GM23338 (cell line): ENCODE measurements around the gene TMEM252. TPM values are rescaled to one million over a fixed set of nuclear protein-coding genes. Genes with fewer than 3 reads are reported as not detected.
A peak's percentile ranks its signal among the peaks of the same experiment; 100 is the strongest.

Experiments
- ATAC-seq: fragments of 200-7000 bp; cut with Tn5 transposase; 3 replicates; pipeline ENCODE4 v1.9.1; 2020
- DNase-seq: peaks from one replicate; pipeline ENCODE4 v3.0.0-alpha.2; 2015; ENCODE audit warnings: low spot score
- H2AFZ ChIP-seq: fragments of 200-600 bp; sonication (generic); 2 replicates; pipeline ENCODE4 v1.8.0; 2016; ENCODE audit warnings: antibody characterized with exemption, mild to moderate bottlenecking, moderate library complexity
- H3F3A ChIP-seq: fragments of 200-600 bp; sonication (generic); replicated peaks from 2 replicates; pipeline ENCODE4 v1.8.0; 2017; ENCODE audit warnings: antibody characterized with exemption, mixed run types, low read depth
- H3K27ac ChIP-seq: fragments of 200-600 bp; sonication (generic); 2 replicates; pipeline ENCODE4 v1.6.1; 2016; ENCODE audit warnings: low read depth
- H3K27me3 ChIP-seq: fragments of 200-600 bp; sonication (generic); 2 replicates; pipeline ENCODE4 v1.8.0; 2016; ENCODE audit warnings: mild to moderate bottlenecking, mixed run types, moderate library complexity; ENCODE audit not compliant: insufficient read depth
- H3K36me3 ChIP-seq: fragments of 200-600 bp; sonication (generic); 2 replicates; pipeline ENCODE4 v1.8.0; 2016; ENCODE audit warnings: mild to moderate bottlenecking; ENCODE audit not compliant: insufficient read depth
- H3K4me1 ChIP-seq: fragments of 200-600 bp; sonication (generic); 2 replicates; pipeline ENCODE4 v1.8.0; 2016; ENCODE audit warnings: mild to moderate bottlenecking, moderate library complexity; ENCODE audit not compliant: insufficient read depth
- H3K4me2 ChIP-seq: fragments of 200-600 bp; sonication (generic); 2 replicates; pipeline ENCODE4 v1.7.1; 2017; ENCODE audit warnings: mixed run types
- H3K4me3 ChIP-seq: fragments of 200-600 bp; sonication (generic); 2 replicates; pipeline ENCODE4 v1.6.1; 2016; ENCODE audit warnings: mixed run types
- H3K79me2 ChIP-seq: fragments of 200-600 bp; sonication (generic); replicated peaks from 2 replicates; pipeline ENCODE4 v1.8.0; 2017; ENCODE audit warnings: mild to moderate bottlenecking; ENCODE audit not compliant: insufficient read depth
- H3K9me2 ChIP-seq: fragments of 200-600 bp; sonication (generic); 2 replicates; pipeline ENCODE4 v1.8.0; 2017; ENCODE audit not compliant: insufficient read depth
- H4K20me1 ChIP-seq: fragments of 200-600 bp; sonication (generic); replicated peaks from 2 replicates; pipeline ENCODE4 v1.8.0; 2017; ENCODE audit warnings: mild to moderate bottlenecking; ENCODE audit not compliant: insufficient read depth
- H3K27ac Mint-ChIP-seq: 2 replicates; pipeline ENCODE4 v1.8.0; 2020; ENCODE audit warnings: inconsistent platforms, mild to moderate bottlenecking, moderate library complexity, mixed read lengths
- H3K27me3 Mint-ChIP-seq: 3 replicates; pipeline ENCODE4 v1.8.0; 2022; ENCODE audit warnings: low read depth, mild to moderate bottlenecking, moderate library complexity, mixed read lengths, inconsistent platforms; ENCODE audit not compliant: insufficient read depth, poor library complexity
- H3K36me3 Mint-ChIP-seq: 3 replicates; pipeline ENCODE4 v1.8.0; 2021; ENCODE audit warnings: low read depth, mild to moderate bottlenecking, inconsistent platforms, moderate library complexity, mixed read lengths
- H3K4me1 Mint-ChIP-seq: 3 replicates; pipeline ENCODE4 v1.8.0; 2020; ENCODE audit warnings: mild to moderate bottlenecking, inconsistent platforms, mixed read lengths
- H3K4me3 Mint-ChIP-seq: 3 replicates; pipeline ENCODE4 v1.8.0; 2021; ENCODE audit warnings: moderate library complexity, mild to moderate bottlenecking, inconsistent platforms, mixed read lengths
- H3K9me3 Mint-ChIP-seq: 3 replicates; pipeline ENCODE4 v1.8.0; 2020; ENCODE audit warnings: moderate library complexity, mild to moderate bottlenecking, inconsistent platforms, mixed read lengths
- CTCF ChIP-seq, 2 experiments: fragments of 200-600 bp in 1 of 2; sonication (generic) in 1 of 2; conservative IDR thresholded peaks; 2 replicates each; pipeline versions ENCODE4 v1.5.1 to v1.6.1; 2016 to 2017; ENCODE audit warnings: antibody characterized with exemption in 2 of 2, low read depth in 2 of 2, mild to moderate bottlenecking in 2 of 2, moderate library complexity in 1 of 2
- ETS1 ChIP-seq: IDR thresholded peaks from 2 replicates; pipeline ENCODE4 v1.6.1; 2016; ENCODE audit warnings: antibody characterized with exemption
- EZH2 ChIP-seq: fragments of 200-600 bp; sonication (generic); IDR thresholded peaks from one replicate; pipeline ENCODE4 v1.8.0; 2017; ENCODE audit warnings: antibody characterized with exemption, mild to moderate bottlenecking, low read depth; ENCODE audit not compliant: unreplicated experiment
- EZH2phosphoT487 ChIP-seq: fragments of 200-600 bp; sonication (generic); IDR thresholded peaks from one replicate; pipeline ENCODE4 v1.8.1; 2018; ENCODE audit warnings: antibody characterized with exemption; ENCODE audit not compliant: unreplicated experiment
- JUNB ChIP-seq: IDR thresholded peaks from one replicate; pipeline ENCODE4 v1.6.1; 2016; ENCODE audit warnings: antibody characterized with exemption; ENCODE audit not compliant: unreplicated experiment
- NANOG ChIP-seq: IDR thresholded peaks from 2 replicates; pipeline ENCODE4 v1.6.1; 2016; ENCODE audit warnings: antibody characterized with exemption, borderline replicate concordance
- POLR2AphosphoS5 ChIP-seq: IDR thresholded peaks from 2 replicates; pipeline ENCODE4 v1.6.1; 2016; ENCODE audit warnings: antibody characterized with exemption, low read depth
- REST ChIP-seq: IDR thresholded peaks from one replicate; pipeline ENCODE4 v1.6.1; 2018; ENCODE audit warnings: antibody characterized with exemption; ENCODE audit not compliant: unreplicated experiment
- STAT1 ChIP-seq: IDR thresholded peaks from one replicate; pipeline ENCODE4 v1.6.1; 2016; ENCODE audit warnings: antibody characterized with exemption; ENCODE audit not compliant: unreplicated experiment
- ZNF114 ChIP-seq: fragments of 250-450 bp; sonication (Bioruptor Pico); IDR thresholded peaks from 2 replicates; pipeline ENCODE4 v1.5.0; 2020; ENCODE audit warnings: mild to moderate bottlenecking, moderate library complexity
- ZNF331 ChIP-seq: fragments of 250-450 bp; sonication (Bioruptor Pico); IDR thresholded peaks from 2 replicates; pipeline ENCODE4 v1.5.0; 2020; ENCODE audit warnings: low read depth, mild to moderate bottlenecking, moderate library complexity
- polyA plus RNA-seq: library from polyadenylated mRNA; unstranded; fragments of >200 nt; fragmentation: Nextera tagmentation; extraction: Ambion mirVana; gene quantifications from 2 replicates; pipeline ENCODE4 v1.2.1, GENCODE V29; 2016
- total RNA-seq: library from RNA; depleted of rRNA; stranded (reverse); fragments of >200 nt; shearing (Covaris generic); gene quantifications from 2 replicates; pipeline ENCODE4 v1.2.3, GENCODE V29; 2014

Gene TMEM252
- total and polyA plus RNA-seq, 2 experiments from 2014 or later = not detected

- ATAC-seq (peak; percentile 61), DNase-seq (peak; percentile 18)
- H3K9me2 ChIP-seq = no peaks in the 10 kb centered on the region
- H2AFZ ChIP-seq = no peak overlapping the region
- H3F3A ChIP-seq = no peaks in the 10 kb centered on the region
- H3K27me3 ChIP-seq = peaks cover 63% of the 10 kb centered on the region
- Mint-ChIP-seq H3K4me3 (no peak overlapping the region), H3K9me3 (peaks cover 11% of the 10 kb centered on the region), H3K4me1 (no peaks in the 10 kb centered on the region; the same call in 2 of the 3 replicates), H3K36me3 (peaks cover 7% of the 10 kb centered on the region; the same call in 2 of the 3 replicates), H3K27me3 (peaks cover 4% of the 10 kb centered on the region), H3K27ac (no peak overlapping the region)
- no peaks in the 10 kb centered on the region for H3K4me1 ChIP-seq
- H3K4me2 ChIP-seq = no peak overlapping the region
- no peaks in the 10 kb centered on the region for H4K20me1 ChIP-seq
- TF ChIP-seq JUNB (no peak), ETS1 (no peak), CTCF (conservative IDR thresholded peaks at IDR 0.05; ENCODE audit: low read depth in 2 of 2) (no peak), EZH2 (no peak), STAT1 (no peak)
- no peak overlapping the region for H3K4me3 ChIP-seq
- H3K79me2 ChIP-seq = no peaks in the 10 kb centered on the region
- H3K27ac ChIP-seq = no peak overlapping the region
- no peaks in the 10 kb centered on the region for H3K36me3 ChIP-seq
Observed at GRCh38 chr9:68522954-68523353, 17.7 kb downstream of the TMEM252 start.

- Histone ChIP-seq H3K4me2 (no peak overlapping the region), H3K4me3 (no peak overlapping the region), H3K27ac (no peak overlapping the region), H3K9me2 (no peaks in the 10 kb centered on the region), H2AFZ (no peak overlapping the region), H3K36me3 (no peaks in the 10 kb centered on the region), H3K4me1 (no peaks in the 10 kb centered on the region), H3K27me3 (peaks cover 65% of the 10 kb centered on the region), H4K20me1 (no peaks in the 10 kb centered on the region), H3K79me2 (no peaks in the 10 kb centered on the region), H3F3A (no peaks in the 10 kb centered on the region)
- H3K4me1 Mint-ChIP-seq = no peaks in the 10 kb centered on the region; the same call in 2 of the 3 replicates
- H3K27ac Mint-ChIP-seq = no peak overlapping the region
- H3K27me3 Mint-ChIP-seq = peaks cover 4% of the 10 kb centered on the region
- H3K36me3 Mint-ChIP-seq = peaks cover 9% of the 10 kb centered on the region; the same call in 2 of the 3 replicates
- no peak overlapping the region for H3K4me3 Mint-ChIP-seq
- ATAC-seq (no peak), DNase-seq (no peak)
- peaks cover 17% of the 10 kb centered on the region for H3K9me3 Mint-ChIP-seq
- TF ChIP-seq EZH2 (no peak), ZNF331 (CRISPR knock-in tag) (no peak), POLR2AphosphoS5 (no peak), JUNB (no peak), NANOG (no peak), CTCF (conservative IDR thresholded peaks at IDR 0.05; ENCODE audit: low read depth in 2 of 2) (no peak), REST (no peak), EZH2phosphoT487 (no peak), STAT1 (no peak), ETS1 (no peak), ZNF114 (CRISPR knock-in tag) (no peak)
Observed at GRCh38 chr9:68522131-68522530, 18.6 kb downstream of the TMEM252 start.
